ENCODE measurements around the gene HS3ST6.
A peak's percentile ranks its signal among the peaks of the same experiment; 100 is the strongest.
"Not testable (repeated sequence)": the region's sequence is repeated elsewhere in the genome, so short reads cannot be mapped to it uniquely, and the experiment has no call there.

HS3ST6 gene

DNA sequence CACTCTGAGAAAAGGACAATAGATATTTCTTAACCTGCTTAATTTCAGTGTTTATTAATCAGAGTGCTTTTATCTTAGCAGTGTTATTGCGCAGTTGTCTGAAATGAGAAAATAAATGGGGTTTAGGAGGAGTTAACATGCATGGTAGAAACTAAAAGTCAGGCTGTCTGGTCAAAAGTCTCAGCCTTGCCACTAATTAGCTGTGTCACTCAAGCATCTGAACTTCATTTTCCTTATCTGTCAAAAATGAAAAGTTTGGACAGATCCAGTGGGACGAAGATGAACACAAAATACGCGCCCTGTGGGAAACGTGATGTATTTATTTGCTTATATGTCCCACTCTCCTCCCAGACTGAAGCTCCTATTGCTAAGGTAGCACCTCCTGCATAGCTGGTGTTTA is 40.0 kb downstream of the HS3ST6 start:
- DNase-seq (ENCODE audit: low spot score), result no peak
- TF ChIP-seq, protein P1, sequence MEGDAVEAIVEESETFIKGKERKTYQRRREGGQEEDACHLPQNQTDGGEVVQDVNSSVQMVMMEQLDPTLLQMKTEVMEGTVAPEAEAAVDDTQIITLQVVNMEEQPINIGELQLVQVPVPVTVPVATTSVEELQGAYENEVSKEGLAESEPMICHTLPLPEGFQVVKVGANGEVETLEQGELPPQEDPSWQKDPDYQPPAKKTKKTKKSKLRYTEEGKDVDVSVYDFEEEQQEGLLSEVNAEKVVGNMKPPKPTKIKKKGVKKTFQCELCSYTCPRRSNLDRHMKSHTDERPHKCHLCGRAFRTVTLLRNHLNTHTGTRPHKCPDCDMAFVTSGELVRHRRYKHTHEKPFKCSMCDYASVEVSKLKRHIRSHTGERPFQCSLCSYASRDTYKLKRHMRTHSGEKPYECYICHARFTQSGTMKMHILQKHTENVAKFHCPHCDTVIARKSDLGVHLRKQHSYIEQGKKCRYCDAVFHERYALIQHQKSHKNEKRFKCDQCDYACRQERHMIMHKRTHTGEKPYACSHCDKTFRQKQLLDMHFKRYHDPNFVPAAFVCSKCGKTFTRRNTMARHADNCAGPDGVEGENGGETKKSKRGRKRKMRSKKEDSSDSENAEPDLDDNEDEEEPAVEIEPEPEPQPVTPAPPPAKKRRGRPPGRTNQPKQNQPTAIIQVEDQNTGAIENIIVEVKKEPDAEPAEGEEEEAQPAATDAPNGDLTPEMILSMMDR (IDR thresholded peaks at IDR 0.05), result no peak
- no peak overlapping the region for H3K4me3 ChIP-seq
- H3K27ac ChIP-seq, result no peak overlapping the region

DNA sequence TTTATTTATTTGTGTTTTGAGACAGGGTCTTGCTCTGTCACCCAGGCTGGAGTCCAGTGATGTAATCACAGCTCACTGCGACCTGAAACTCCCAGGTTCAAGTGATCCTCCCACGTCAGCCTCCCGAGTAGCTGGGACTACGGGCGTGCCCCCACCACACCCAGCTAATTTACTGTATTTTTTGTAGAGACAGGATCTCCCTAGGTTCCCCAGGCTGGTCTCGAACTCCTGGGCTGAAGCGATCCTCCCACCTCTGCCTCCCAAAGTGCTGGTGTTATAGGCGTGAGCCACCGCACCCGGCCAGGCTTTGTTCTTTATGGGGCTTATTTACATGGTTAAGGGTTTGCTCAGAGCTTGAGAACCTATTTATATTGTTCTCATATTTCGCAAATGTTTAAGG is 40.4 kb downstream of the HS3ST6 start:
- TF ChIP-seq, protein P1 (IDR thresholded peaks at IDR 0.05), result no peak
- Histone ChIP-seq H3K4me3 (no peak overlapping the region), H3K27ac (no peak overlapping the region)
- no peak for DNase-seq (ENCODE audit: low spot score)

DNA sequence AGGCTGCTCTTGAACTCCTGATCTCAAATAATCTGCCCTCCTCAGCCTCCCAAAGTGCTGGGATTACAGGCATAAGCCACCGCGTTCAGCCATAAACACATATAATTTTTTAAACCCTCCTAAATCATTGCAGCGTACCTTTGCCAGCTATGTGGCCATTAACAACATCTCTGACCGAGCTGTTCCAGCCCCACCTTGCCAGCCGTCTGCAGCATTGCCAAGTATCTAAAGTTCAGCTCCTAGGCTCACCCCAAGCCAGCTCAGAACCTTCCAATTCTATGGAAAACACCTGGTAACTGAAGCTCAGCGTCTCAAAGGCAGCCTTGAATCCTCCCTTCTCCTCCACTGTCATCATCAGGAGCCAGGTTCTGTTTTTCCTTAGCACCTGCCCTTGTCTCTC is 41.1 kb downstream of the HS3ST6 start:
- TF ChIP-seq, protein P1 (IDR thresholded peaks at IDR 0.05), result no peak
- H3K27ac ChIP-seq, result no peak overlapping the region

DNA sequence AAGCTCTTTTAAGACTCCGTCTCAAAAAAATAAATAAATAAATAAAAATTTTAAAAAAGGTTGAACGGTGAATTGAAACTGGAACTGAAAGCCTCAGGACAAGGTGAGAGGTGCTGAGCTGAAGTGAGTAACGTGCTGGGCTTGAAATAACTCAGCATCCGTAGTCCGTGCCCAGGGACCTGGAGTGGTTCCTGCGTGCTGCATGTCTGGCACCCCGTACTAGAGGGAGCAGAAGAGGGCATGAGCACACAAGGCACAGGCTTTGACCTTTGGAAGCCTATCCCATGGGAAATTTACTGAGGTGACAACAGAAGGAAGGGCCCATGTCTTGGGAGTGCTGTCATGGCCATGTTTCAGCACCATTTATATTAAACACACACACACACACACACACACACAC is 41.7 kb downstream of the HS3ST6 start:
- TF ChIP-seq, protein P1 (IDR thresholded peaks at IDR 0.05), result no peak
- DNase-seq (ENCODE audit: low spot score), result no peak
- H3K27ac ChIP-seq, result no peak overlapping the region
- H3K4me3 ChIP-seq, result no peak overlapping the region

More for the DNA sequence above, 41.1 kb downstream of the HS3ST6 start:
- no peak for DNase-seq (ENCODE audit: low spot score)
- no peak overlapping the region for H3K4me3 ChIP-seq

DNA sequence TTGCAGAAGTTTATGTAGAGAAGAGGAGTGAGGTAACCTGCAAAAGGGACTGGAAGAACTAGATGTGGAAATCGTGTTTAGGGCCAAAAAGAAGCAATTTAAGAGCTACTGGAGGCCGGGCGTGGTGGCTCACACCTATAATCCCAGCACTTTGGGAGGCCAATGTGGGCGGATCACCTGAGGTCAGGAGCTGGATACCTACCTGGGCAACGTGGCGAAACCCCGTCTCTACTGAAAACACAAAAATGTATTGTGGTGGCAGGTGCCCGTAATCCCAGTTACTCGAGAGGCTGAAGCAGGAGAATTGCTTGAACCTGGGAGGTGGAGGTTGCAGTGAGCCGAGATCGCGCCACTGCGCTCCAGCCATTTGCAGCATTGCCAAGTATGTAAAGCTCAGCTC is 42.1 kb downstream of the HS3ST6 start:
- not testable (repeated sequence) for DNase-seq (ENCODE audit: low spot score); H3K27ac ChIP-seq; H3K4me3 ChIP-seq

DNA sequence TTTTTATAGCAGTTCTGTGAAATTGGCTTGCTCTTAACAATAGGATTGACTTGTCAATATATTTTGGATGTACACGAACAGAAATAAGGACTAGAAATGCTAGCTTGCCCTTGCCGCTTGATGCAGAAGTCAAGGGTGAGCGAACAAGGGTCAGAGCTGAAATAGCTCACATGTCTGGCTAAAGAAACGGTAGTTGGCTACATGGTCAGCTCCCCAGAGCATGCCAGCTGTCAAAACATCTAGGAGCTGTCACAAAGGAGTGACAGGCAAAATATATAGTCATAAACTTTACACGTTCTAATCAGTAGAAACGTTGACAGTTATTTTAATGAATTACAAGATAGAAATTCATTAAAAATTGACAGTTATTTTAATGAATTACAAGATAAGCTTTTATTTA is 43.4 kb downstream of the HS3ST6 start:
- no peak for DNase-seq (ENCODE audit: low spot score)
- Histone ChIP-seq H3K4me3 (no peak overlapping the region), H3K27ac (no peak overlapping the region)
- TF ChIP-seq, protein P1 (IDR thresholded peaks at IDR 0.05), result no peak

DNA sequence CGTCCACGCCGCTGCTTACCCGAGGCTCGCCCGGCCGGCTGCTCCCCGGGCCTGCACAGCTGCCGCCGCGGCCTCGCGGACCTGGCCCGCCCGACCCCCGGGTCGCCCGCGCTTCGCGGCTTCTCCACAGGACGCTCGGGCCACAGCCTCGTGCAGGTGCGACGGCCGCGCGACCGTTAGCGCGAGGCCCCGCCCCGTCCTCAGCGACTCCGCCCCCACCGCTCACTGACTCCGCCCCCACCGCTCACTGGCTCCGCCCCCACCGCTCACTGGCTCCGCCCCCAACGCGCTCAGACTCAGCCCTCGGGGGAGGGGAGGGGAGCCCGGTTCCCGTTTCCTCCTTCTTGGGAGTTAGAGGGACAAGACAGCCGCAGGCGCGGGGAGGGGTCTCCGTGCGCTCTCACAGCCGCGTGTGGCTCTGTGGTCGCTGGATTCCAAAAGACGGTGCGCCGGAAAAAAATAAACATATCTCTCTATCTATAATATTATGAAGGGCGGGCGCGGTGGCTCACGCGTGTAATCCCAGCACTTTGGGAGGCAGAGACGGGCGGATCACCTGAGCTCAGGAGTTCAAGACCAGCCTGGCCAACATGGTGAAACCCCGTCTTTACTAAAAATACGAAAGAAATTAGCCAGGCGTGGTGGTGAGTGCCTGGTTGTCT is 46.1 kb downstream of the HS3ST6 start, which contains the start of gene MEIOB:
Gene MEIOB, minus strand, starts transcription at position 191 of the 662 bp plus-strand sequence. CDS start 3,989 bp downstream, outside the sequence.
- no peak for DNase-seq (ENCODE audit: low spot score)
- H3K4me3 ChIP-seq, result peak within 1 kb of the TSS; percentile 53

More for the DNA sequence above, 46.1 kb downstream of the HS3ST6 start, which contains the start of gene MEIOB:
- H3K27ac ChIP-seq, result no peak within 1 kb of the TSS
- TF ChIP-seq, protein P1 (IDR thresholded peaks at IDR 0.05), result no peak
